Measurements from ENCODE around the gene HOXC6.
"Not testable (repeated sequence)": the region's sequence is repeated elsewhere in the genome, so short reads cannot be mapped to it uniquely, and the experiment has no call there.

The HOXC6 gene

GRCh38 chr12:54060174-54060974 lies 32.1 kb downstream of the HOXC6 start:
- DNase-seq, result no peak

- DNase-seq, result no peak
Observed at GRCh38 chr12:54060975-54061778, 32.9 kb downstream of the HOXC6 start.

- no peak for DNase-seq
Observed at GRCh38 chr12:54065677-54066076, 37.4 kb downstream of the HOXC6 start.

- DNase-seq, result no peak
Observed at GRCh38 chr12:54066408-54066807, 38.2 kb downstream of the HOXC6 start.

GRCh38 chr12:54068418-54069070 lies 40.3 kb downstream of the HOXC6 start:
- DNase-seq, result no peak

- DNase-seq, result no peak
Observed at GRCh38 chr12:54071942-54072341, 43.7 kb downstream of the HOXC6 start.

GRCh38 chr12:54074308-54074707 lies 46.1 kb downstream of the HOXC6 start:
- DNase-seq, result no peak

GRCh38 chr12:54075409-54075808 lies 47.2 kb downstream of the HOXC6 start:
- no peak for DNase-seq

DNA sequence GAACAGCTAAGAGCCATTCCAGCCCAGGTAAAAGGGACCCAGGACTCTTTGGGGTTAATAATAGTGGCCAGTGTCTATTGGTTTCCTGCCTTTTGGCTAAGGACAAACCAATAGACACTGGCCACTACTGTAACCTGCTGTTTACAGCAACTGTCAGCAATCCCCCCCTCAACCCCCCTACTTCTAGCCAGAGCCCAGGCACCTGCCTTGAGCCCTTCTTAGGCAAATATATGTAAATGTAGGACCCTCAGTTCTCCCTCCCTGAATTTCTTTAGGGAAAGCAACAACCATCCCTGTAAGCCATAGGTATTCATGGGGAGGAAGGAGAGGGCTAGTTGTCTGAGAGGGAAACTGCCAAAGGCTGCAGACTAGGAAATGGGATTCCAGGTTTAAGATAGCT lies 47.7 kb downstream of the HOXC6 start:
- DNase-seq, result no peak

DNA sequence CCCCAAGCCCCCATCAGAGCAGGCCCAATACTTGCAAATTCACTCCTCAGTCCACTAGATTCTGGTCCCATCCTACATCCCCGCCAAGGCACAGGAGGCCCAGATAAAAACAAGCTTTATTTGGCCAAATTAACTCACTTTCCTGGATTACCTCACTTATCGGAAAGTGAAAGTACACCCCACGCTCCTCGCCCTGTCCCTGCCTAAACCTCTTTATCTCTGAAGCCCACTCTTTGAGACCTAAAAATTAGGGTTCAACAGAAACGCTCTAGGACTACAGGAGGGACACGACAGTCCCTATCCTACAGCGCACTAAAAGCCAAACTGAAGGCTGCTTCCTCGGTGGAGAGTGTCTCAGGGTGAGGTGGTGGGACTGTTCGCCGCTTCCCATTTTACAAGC lies 49.6 kb downstream of the HOXC6 start:
- DNase-seq, result not testable (repeated sequence)

GRCh38 chr12:54079115-54079514 lies 50.9 kb downstream of the HOXC6 start:
- DNase-seq, result not testable (repeated sequence)
